SK-N-DZ (cell line): ENCODE data around the gene VSTM1.
A peak's percentile ranks its signal among the peaks of the same experiment; 100 is the strongest.
"Not testable (repeated sequence)": the region's sequence is repeated elsewhere in the genome, so short reads cannot be mapped to it uniquely, and the experiment has no call there.

ENCODE experiments used
- DNase-seq: peaks from one replicate; pipeline ENCODE4 v3.0.0-alpha.2; 2015; ENCODE audit warnings: low spot score

The VSTM1 gene

DNA sequence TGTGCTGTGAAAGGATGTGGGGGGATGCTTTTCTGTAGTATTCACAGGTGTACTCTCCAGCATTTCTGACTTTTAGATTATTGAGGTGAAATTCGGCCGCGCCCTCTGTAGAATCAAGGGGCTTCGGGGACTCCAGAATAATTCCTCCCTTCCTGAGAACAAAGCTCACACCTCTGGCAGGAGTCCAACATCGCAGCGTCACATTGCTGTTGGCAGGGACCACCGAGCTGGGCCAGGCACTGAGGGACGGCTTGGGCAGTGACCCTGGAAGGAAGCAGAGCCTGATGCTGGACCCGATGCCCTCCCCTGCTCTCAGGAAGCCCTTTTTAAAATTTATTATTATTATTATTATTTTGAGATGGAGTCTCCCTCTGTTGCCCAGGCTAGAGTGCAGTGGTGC is 11.2 kb upstream of the VSTM1 start:
- DNase-seq = no peak

DNA sequence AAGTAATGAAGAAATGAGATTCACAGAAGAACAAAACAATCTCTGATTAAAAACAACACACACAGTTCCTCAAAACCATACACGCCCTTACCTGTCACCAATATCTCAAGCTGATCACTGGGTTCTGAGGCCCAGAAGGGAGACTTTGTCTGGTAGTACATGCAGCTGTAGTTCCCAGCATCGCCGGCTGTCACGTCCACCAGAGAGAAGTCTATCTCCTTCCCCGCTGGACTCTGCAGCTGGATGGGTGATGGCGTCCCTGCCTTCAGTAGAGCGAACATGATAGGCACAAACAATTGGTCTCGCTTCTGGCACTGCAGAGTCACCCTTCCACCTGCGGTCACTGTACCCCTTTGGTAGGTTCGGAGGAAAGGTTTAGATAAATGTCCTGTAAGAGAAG is 10.1 kb upstream of the VSTM1 start:
- no peak for DNase-seq

DNA sequence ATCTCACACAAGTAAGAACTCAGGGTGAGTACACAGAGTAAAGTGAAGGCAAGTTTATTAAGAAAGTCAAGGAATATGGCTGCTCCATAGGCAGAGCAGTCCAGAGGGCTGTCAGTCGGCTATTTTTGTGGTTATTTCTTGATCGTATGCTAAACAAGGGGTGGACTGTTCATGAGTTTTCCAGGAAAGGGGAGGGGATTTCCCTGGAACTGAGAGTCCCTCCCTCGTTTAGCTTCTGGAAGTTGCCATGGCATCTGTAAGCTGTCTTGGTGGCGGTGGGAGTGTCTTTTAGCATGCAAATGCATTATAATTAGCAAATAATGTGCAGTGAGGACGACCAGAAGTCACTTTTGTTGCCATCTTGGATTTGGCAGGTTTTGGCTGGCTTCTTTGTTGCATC is 5.8 kb upstream of the VSTM1 start:
- DNase-seq = no peak

DNA sequence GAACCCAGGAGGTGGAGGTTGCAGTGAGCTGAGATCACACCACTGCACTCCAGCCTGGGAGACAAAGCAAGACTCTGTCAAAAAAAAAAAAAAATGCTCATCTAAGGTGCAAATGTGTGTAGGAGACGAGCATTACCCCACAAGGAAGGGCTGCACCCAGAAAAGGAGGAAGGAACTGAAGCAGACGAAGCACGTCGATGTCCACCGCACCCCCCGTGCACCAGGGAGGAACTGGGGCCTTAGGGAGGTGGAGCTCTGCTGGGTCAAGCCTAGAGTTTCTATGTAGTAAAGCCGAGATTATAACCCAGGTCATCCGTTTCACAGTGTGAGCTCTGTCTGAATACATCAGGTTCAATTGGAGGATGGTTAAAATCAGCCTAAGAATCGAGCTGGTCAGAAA is 1.1 kb downstream of the VSTM1 start:
- no peak for DNase-seq

DNA sequence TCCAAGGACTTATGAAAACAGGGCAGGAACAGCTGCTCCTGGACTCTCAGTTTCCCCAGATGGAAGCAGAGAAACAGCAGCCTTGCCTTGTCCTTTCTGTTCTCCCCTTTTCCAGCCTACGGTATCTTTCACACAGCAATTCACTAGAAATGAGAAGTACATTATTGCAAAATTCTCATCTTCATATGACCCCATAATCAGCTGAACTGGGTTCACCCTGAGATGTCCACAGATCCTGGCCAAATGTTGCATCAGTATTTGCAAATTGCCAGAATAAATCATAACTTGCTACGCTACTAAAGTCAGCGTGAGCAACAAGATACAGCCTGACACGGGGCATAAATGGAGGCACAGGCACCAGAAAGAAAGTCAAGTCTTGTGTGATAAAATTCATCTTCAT is 16.1 kb downstream of the VSTM1 start:
- no peak for DNase-seq

DNA sequence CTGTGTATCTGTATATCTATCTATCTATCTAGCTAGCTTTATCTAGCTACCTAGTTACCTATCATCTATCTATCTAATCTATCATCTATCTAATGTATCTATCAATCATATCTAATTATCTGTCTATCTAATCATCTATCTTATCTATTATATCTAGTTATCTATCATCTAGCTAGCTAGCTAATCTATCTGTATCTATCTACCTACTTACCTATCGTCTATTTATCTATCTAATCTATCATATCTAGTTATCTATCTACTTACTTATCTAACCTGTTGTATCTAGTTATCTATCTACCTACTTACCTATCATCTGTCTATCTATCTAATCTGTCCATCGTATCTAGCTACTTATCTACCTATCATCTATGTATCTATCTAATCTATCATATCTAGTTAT is 17.9 kb downstream of the VSTM1 start:
- no peak for DNase-seq

DNA sequence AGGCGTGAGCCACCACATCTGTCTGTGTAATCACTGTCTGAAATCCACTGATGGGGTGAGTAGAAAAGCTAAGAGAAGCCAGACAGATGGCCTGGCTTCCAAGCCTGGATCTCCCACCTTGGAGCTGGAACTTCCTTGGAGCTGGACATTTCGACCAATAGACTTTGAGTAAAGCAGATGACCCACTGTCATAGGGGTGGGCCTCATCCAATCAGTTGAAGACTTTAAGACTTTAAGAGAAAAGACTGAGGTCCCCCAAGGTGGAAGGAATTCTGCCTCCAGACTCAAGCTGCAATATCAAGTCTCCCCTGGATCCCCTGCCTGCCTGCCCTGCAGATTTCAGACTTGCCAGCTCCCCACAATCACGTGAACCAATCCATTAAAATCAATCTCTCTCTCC is 20.7 kb downstream of the VSTM1 start:
- DNase-seq = no peak

DNA sequence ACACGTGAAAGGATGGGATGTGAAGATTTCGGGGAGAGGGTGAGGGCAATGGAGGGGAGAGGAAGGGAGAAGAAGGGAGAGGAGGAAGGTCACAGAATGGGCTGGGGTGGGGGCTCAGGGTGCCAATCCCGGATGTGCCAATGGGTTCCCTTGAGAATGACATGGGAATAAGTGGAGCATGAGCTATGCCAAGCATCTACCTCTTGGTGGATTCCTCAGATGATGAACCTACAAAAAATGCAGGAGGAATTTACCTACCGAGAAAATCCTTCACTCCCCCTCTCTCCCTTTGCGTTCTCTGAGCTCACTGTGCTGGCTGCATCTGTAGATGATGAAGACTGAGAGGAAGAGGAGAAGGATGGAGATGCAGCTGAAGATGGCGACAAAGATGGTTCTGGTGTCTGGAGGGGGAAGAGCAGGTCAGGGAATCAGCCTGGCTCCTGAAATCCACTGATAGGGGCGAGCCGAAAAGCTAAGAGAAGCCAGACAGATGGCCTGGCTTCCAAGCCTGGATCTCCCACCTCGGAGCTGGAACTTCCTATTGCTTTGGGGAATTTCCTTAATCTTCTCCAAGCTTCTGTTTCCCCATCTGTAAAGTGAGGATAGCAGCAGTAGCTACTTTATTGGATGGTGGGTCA is 21.6 kb downstream of the VSTM1 start:
- no peak for DNase-seq

DNA sequence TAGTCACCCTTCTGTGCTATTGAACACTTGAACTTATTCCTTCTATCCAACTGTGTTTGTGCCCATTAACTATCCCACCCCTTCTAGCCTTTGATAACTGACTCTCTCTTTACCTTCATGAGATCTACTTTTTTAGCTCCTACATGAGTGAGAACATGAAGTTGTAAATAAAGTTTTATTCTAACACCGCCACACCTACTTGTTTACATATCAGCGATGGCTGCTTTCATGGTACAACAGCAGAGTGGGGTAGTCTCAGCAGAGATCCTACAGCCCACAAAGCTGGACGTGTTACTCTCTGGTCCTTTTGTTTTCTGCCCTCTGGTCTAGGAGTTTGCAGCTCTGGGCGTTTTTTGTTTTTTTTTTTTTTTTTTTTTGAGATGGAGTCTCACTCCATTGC is 23.7 kb downstream of the VSTM1 start:
- DNase-seq = no peak

DNA sequence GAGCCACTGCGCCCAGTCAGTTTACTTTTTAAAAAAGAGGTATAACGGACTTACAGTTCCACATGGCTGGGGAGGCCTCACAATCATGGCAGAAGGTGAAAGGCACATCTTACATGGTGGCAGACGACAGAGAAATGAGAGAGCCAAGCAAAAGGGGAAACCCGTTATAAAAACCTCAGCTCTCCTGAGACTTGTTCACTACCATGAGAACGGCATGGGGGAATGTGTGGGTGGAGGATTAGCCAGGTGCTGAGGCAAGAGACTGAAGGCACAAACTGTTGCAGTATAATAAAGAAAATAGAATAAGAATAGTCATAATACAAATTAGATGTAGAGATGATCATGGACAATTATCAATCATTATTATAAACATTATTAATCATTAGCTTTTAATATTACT is 27.2 kb downstream of the VSTM1 start:
- not testable (repeated sequence) for DNase-seq

DNA sequence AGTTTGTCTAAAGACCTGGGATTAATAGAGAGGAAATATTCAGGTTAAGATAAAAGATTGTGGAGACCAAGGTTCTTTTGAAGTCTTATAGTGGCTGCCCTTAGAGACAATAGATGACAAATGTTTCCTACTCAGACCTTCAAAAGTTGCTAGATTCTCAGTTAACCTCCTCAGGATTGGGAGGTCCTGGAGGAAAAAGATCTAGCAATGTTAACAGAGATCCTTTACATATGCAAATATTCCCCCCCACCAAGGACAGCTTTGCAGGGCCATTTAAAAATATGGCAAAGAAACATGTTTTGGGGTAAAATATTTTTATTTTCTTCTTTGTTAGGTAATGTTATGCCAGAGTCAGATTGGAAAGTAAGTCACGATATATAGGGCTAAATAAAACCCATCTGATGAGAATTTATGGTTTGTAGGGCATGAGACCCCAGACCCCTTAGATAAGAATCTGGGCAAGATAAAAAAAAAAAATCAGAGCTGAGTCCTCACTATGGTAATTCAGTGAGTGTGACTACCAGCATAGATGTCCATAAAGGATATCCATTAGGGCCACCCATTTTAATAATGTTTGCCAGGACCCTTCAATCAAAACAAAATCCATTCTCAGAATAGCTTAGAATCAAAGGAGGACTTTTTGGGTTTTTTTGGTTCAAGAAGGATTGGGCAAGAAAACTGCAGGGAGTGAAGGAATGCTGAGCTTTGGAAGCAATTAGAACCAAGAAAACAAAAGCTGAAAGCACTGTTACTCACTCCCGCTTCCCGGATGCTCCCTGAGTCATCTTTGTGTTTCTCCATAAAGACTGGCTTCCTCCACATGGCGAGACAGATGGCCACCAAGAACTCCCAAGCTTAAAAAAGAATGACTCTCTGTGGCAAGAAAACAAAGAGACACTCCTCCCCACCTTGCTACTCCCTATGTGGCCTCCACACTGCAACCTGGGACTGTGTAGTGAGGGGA is 28.2 kb downstream of the VSTM1 start:
- DNase-seq = no peak

DNA sequence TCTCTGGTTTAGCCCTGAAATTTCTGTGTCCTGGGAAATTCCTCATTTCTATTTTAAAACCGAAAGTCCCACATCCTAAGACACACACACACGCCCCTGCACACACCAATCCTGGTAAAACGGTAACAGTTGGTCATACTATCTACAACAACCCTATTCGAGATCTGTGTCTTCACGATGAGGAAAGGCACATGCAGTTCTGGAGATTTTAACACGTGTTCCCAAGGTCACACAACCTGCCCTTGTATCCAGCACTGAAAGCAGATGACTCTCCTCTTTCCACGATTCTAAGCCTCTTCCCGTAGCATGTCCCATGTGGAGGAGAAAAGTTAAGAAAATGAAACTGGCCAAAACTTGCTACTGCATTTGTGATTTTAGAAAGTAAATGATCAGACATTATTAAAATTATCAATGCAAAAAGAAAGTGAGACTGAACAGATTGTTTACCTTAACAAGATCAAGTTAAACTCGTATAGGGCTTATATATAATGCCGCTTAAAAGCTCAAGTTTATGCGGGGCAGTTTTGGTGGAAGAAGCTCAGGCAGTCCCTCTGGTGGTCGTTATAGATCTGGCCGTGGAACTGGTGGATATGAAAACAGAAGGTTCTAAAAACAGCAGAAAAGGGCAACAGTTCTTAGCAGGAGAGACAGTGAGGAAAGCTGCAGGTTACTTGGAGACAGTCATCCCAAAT is 32.7 kb downstream of the VSTM1 start:
- DNase-seq = no peak

DNA sequence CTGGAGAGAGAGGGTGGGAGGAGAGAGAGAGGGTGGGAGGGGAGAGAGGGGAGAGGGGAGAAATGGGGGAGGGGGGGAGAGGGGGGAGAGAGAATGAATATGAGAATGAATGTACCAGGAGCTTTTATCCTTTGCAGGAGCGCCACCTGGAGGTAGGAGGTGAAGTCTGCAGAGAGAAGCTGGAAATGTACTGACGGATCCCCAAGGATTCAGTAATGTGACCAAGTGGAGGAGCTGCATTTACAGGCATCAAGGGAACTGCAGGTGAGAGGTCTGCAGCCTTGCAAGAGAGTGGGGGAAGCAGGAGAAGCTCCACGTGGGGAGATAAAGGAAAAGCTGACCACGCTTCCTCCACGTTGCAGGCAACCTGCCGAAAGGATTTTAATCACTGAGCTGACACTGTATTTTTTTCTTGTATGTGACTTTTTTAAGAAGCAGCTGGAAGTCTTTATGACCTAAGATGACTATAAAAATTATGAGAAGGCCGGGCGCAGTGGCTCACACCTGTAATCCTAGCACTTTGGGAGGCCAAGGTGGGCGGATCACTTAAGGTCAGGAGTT is 33.7 kb downstream of the VSTM1 start:
- DNase-seq = peak; percentile 50

DNA sequence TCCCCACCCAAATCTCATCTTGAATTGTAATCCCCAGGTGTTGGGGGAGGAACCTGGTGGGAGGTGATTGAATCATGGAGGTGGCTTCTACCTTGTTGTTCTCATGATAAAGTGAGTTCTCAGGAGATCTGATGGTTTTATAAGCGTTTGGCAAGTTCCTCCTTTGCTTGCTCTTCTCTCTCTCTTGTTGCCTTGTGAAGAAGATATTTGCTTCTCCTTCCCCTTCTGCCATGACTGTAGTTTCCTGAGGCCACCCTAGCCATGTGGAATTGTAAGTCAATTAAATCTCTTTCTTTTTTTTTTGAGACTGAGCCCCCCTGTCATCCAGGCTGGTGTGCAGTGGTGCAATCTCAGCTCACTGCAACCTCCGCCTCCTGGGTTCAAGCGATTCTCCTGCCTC is 34.4 kb downstream of the VSTM1 start:
- no peak for DNase-seq

DNA sequence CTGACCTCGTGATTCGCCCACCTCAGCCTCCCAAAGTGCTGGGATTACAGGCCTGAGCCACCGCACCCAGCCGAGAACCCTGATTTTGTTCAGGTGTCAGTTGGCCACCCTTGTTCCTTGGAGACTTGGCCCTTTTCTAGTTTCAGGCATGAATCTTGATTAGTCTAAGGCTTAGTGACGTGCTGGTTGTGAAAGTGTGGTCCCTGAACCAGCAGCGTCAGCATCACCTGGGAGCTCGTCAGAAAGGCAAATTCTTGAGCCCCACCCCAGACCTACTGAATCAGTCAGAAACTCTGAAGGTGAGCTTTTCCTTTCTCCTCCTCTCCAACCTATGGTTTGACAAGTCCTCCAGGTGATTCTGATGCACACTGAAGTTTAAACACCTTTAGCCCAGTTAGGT is 37.0 kb downstream of the VSTM1 start:
- DNase-seq = no peak

DNA sequence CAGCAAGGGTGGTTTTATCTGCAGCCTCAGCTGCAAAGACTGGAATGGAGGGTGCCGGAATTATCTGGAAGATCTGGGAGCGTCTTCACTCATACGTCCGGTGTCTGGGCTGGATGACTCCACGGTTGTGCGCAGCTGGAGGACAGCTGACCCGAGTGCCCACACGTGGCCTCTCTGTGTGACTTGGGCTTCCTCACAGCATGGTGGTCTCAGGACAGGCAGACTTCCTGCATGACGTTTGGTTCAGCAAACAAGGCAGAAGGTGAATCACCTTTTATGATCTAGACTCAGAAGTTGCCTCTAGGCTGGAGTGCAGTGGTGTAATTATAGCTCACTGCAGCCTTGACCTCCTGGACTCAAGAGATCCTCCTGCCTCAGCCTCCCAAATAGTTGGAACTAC is 39.0 kb downstream of the VSTM1 start:
- DNase-seq = no peak

DNA sequence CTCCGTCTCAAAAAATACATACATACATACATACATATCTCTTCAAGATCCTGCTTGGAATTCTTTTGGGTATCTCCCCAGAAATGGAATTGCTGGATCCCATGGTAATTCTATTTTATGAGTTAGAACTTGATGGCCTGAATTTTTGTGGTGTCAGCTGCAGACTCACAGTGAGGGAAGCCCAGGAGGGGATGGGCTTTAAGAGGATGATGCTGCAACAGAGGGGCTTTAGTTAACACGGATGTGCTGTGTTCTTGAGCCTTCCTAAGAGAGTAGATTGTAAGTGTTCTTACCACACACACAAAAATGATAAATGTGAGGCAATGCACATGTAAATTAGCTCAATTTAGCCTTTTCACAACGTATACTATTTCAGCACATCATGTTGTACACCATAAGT is 40.5 kb downstream of the VSTM1 start:
- no peak for DNase-seq

DNA sequence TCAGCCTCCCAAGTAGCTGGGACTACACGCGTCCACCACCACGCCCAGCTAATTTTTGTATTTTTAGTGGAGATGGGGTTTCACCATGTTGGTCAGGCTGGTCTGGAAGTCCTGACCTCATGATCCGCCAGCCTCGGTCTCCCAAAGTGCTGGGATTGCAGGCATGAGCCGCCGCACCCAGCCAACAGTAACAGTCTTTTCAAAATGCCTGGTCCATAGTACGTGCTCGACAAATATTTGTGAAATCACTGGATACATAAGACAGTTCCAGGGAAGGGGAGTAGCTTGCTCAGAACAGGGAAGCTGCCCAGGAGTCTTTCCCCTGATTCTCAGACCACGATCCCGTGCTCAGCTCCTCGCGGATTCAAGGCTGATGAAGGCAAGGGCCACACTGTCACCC is 41.8 kb downstream of the VSTM1 start:
- no peak for DNase-seq

DNA sequence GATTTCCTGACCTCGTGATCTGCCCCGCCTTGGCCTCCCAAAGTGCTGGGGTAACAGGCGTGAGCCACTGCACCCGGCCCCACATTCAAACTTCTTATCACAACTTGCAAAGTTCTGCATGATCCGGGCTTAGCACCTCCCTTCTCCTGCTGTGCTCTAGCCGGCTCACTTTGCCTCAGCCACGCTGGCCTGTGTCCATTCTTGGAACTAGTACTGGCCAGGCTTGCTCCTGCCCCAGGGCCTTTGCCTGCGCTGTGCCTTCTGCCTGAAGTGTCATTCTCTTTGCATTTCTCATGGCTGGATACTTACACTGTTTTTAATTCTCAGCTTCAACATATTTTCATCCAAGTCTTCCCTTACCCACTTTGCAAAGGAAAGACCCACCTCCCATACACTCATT is 42.3 kb downstream of the VSTM1 start:
- no peak for DNase-seq

DNA sequence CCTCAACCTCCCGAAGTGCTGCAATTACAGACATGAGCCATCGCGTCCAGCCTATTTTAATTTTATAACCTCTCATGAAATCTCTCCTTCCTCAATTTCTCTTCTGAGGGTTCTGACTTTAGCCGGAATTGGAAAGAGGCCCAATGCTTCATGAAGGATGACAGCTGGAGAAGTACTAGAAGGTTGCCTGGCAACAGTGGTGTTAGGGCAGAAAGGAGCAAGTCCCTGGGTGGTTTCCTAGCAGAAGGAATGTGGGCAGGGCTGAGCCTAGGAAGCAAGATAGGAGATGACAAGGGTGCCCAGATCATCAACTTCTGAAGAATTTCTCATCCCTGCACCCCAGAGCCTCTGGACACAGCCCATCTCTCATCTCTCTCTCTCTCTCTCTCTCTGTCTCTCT is 46.4 kb downstream of the VSTM1 start:
- no peak for DNase-seq

DNA sequence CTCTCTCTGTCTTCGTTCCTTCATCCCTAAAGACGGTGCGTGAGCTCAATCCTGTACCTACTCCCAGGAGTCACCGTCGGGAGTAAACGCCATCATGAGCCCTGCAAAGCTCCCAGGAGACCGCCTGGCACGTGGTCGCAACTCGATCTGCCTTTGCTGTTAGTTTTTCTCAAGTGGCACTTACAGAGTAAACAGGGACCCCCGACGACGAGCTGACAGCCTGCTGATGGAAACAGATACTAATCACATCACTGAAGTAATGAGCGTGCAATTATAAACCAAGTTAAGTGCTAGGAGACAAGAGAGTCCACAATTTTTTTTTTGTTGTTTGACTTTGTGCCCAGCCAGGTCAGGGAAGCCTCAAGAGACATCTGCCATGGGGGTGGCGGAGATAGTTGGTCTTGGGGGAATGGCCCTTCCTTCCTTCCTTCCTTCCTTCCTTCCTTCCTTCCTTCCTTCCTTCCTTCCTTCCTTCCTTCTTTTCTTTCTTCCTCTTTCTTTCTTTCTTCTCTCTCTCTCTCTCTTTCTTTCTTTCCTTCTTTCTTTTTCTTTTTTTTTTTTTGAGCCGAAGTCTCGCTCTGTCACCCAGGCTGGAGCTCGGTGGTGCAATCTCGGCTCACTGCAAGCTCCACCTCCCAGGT is 48.7 kb downstream of the VSTM1 start:
- no peak for DNase-seq

DNA sequence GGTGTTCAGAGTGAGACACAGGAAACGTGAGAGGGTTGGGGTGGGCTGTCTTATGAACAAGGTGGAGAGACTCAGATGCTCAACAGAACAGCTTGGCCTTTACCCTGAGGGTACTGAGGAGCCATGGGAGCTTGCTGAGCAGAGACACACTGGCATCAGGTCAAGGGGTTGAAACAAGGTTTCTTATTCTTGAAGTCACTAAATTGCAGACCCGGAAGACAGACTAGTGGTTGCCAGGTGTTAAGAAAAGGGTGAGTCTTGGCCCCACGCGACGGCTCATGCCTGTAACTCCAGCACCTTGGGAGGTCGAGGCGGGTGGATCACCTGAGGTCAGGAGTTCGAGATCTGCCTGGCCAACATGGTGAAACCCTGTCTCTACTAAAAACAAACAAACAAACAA is 49.8 kb downstream of the VSTM1 start:
- DNase-seq = no peak
